Upper lobe of left lung (tissue), 4 donors: ENCODE results near the gene TAF15.

Source experiments
- EP300 ChIP-seq, 4 donors: sonication (generic); formaldehyde crosslinking; IDR thresholded peaks; one replicate each; pipeline ENCODE4 v1.5.1; 2017; ENCODE audit warnings: antibody characterized with exemption in 4 of 4, control low read depth in 2 of 4
- TF ChIP-seq, protein P1 (sequence below), 6 experiments: fragments of 450-650 bp in 4 of 6; fragments of 200-600 bp in 2 of 6; sonication (generic) in 2 of 6; IDR thresholded peaks; one replicate each; pipeline ENCODE4 v1.5.1; 2016 to 2019; ENCODE audit warnings: antibody characterized with exemption in 6 of 6

DNA sequence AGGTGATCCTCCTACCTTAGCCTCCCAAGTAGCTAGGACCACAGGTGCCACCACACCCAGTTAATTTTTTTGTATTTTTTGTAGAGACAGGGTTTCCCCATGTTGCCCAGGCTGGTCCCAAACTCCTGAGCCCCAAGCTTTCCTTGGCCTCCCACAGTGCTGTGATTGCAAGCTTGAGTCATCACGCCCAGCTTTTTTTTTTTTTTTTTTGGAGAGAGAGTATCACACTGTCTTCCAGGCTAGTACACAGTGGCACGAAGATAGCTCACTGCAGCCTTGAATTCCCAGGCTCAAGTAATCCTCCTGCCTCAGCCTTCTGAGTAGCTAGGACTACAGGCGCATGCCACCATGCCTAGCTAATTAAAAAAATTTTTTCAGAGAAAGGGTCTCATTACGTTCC, 32.2 kb downstream of the TAF15 start:
- TF ChIP-seq, protein P1, sequence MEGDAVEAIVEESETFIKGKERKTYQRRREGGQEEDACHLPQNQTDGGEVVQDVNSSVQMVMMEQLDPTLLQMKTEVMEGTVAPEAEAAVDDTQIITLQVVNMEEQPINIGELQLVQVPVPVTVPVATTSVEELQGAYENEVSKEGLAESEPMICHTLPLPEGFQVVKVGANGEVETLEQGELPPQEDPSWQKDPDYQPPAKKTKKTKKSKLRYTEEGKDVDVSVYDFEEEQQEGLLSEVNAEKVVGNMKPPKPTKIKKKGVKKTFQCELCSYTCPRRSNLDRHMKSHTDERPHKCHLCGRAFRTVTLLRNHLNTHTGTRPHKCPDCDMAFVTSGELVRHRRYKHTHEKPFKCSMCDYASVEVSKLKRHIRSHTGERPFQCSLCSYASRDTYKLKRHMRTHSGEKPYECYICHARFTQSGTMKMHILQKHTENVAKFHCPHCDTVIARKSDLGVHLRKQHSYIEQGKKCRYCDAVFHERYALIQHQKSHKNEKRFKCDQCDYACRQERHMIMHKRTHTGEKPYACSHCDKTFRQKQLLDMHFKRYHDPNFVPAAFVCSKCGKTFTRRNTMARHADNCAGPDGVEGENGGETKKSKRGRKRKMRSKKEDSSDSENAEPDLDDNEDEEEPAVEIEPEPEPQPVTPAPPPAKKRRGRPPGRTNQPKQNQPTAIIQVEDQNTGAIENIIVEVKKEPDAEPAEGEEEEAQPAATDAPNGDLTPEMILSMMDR (IDR thresholded peaks at IDR 0.05): no peak
- no peak for TF ChIP-seq EP300 (IDR thresholded peaks at IDR 0.05)
